ENCODE data around the gene NAA10.

NAA10 gene

DNA sequence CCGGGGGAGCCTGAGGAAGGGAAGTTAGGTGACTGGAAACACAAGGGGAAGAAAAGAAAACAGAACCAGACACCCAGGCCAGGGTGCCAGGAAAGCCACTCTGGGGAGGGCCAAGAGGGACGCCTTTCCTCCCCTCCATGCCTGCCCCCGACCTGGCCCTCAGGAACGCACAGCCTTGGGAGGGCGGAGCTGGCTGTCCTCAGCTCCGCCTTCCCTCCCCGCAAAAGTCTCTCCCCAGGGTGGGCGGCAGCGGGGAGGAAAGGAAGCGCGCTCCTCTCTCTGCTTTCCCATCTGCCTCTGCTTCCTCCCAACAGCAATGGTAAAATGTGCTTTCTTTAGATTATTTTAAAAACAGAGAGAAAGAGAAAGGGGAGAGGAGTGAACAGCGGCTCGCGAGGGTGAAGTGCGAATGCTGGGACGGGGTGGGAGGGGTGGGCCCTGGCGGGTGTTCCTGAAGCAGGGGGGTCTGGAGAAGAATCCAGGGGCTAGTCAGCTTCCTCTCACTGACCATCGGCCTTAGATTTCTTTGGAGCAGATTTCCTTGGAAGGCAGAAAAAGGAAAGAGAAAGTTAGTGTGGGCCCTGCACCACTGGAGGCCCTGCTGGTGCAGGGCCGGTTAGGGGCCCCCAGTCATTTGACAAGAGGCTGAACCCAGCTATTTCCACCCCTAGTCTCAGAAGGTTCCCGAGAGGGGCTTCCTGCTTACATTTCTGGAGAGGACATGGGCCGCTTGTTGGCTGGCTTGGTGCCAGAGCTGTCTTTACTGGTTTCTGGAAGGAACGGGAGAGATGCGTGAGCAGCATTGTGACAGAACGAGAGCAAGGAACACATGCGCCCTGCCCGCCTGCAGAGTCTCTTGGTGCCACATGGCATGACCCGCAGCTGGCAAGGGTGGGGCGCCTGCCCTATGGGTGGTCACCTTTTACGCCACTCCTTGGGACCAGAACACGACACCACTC lies 14.3 kb upstream of the NAA10 start:
- no peak for DNase-seq (ENCODE audit: low read depth)

DNA sequence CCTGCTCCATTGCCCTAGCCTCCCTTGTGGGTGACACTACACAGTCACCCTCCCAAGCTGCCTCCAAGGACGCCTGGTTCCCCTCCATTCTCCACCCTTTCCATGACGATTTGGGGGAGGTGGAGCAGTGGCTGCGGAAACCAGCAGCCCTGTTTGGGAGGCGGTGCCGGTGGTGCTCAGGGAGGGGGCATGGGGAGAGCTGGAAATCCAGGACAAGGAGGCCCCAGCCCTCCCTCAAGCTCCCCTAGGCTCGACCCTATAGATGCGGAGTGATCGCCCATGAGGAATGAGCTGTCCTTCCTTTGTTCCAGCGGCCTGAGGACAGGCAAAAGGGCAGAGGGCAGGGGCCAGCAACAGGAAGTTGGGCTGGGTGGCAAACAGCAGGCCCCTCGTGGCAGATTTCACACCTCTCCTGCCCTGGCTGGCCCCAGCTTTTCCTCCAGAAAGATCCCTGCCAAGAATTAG lies 13.2 kb upstream of the NAA10 start:
- DNase-seq (ENCODE audit: low read depth), result no peak

DNA sequence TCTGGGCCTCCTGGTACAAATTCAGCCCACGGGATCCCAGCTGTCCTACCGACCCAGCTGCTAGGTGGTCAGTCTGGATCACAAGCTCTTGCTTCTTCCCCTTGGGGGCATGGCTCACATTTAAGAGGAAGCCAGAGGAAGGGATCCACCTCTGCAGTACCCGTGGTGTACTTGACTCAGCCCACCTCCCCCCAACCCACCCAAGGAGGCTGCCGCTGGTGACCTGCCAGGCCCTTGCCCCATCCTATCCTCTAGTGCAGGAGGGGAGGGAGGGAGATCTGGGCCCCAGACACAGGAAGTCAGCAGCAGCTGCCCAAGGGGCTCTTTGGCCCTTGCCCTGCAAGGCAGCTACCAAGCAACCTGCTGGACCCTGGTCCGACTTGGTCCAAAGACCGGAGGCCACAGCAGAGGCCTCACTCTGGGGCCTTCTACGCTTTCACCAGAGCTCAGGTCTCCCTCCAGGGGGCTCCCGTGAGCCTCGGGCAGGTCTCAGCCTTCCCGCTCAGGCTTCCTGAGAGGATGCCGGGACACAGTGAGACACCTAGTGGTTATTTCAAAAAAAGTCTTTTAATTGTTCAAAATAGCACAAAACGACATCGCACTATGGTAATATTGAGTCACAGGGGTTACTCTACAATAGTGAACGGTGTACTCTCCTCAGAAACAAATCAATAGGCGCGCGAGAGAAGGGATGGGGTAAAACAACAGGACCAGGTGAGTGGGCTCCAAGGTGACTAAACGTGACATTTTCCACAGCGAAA lies 12.4 kb upstream of the NAA10 start:
- DNase-seq (ENCODE audit: low read depth), result peak; percentile 87

DNA sequence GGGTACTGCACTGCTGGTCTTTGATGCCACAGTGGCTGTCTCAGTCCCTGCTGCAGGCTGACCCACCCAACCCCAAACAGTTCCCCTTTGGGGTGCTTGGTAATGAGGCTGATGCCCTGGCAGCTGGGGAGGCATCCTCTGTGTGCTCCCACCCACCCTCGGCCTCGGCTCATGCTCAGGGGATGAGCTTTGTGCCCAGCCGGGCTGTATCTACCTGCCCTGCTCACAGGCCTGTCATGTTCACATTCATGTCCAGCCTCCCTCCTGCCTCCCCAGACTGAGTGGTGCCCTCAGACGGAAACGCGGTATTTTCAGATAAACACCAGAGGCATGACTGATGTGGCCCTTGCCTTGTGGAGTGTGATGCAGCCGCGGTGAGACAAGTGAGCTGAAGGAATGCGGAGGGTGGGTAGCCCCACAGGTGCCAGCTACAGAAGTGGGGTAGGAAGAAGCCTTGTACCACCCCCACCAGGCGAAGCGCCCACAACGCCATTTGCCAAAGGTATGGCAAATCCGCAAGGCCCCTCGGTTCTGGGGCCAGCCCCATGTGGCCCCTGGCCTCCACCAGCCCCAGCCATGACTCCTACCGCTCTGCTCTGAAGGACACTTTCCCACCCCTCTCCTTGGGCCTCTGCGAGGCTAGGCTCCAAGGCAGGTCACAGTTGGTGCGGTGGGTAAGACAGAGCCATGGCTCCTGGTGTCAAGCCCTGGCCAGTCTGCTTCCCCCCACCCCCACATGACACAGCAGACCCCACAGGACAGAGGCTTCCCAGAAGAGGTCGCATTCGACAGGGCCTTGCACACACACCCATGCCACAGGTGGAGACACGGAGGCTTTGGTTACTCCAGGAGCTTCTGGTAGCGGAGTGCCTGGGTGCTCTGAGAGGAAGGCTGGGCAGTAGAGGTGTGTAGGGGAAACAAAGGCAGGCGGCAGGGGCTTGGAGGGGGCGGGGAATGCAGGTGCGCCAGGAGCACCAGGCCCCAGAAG lies 11.4 kb upstream of the NAA10 start:
- DNase-seq (ENCODE audit: low read depth), result no peak

DNA sequence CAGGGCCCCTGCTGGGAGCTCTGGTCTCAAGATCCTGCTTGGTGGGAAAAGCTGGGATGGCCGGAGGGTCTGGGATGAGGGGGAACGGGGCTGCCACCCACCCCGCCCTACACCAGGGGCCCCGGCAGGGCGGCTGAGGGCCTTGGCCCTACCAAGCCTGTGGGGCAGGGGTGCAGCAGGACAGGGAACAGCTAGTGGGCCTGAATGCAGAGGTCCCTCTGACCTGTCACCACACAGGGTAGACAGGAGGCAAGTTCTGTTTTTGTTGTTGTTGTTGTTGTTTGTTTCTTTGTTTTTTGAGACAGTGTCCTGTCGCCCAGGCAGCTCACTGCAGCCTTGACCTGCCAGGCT lies 9.9 kb upstream of the NAA10 start:
- DNase-seq (ENCODE audit: low read depth), result no peak

DNA sequence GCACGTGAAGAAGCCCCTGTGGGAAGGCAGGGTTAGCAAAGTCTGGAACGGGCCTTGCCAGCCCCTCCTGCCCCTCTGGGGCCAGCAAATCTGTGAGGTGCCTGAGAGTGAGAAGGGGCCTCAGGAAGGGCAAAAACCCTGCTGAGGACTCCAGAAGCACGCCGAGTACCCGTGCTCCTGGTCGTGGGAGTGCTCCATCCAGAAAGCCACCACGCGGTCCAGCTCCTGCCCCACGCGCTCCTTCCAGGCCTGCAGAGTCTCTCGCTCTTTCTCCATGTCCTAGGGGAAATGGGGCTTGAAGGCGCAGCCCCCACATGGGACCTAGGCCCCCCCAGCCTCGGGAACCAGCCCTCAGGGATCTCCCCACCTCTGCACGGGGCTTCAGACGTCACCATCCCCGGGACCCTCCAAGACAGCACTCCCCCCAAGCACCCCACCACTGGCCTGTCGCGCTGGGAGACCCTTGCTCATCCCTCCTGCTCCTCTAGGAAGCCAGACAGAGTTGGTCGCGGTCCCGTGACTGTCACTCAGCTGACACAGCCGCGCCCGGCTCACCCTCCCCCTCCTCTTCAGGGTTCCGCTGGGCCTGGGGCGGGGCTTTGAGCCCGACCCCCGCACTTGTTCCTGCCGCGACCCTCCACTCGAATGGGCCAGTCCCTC lies 9.4 kb upstream of the NAA10 start, which contains the start of gene RENBP:
RENBP (minus strand) TSS at position 504 of the 660 bp plus-strand sequence; CDS start at position 471, 33 bp downstream.
- no peak for DNase-seq (ENCODE audit: low read depth)

DNA sequence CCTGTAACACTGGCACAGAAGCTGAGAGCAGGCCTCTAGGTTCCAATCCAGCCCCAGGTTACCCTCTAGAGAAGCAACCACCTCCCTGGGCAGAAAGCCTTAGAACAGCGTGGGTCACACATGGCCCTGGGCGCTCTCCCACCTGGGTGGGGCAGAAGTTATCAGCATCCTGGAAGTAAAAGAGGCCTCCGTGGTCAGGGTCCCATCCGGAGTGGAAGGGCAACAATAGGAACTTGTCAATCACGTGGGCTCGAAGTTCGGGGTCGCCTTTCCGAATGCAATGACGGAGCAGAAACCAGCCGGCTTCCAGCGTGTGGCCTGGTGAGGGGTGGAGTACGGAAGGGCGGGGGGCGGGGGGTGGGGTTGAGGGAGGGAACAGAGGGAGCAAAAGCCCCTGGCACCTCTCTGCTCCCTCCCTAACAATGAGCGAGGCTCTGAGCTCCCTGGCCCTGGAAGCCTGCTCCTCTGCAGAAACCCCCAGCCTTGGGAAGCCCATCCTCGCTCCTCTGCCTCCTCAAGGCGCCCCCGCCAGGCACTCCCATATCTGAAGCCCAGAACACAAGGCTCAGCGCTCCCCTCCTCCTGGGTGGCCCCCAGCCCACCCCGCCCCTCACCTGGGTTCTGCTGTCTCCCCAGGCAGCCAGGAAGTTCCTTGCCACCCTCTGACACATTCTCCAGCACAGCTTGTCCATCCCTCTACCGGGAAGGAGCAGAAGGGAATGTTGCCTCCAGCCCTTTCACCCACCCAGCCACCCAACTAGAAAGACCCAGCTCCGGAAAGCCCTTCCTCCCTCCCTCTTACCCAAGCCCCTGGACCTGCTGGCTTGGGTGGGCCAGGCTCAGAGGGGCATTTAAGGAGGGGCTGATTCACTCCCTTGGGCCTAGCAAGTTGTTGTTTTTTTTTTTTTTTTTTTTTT lies 6.8 kb upstream of the NAA10 start:
- DNase-seq (ENCODE audit: low read depth), result no peak

DNA sequence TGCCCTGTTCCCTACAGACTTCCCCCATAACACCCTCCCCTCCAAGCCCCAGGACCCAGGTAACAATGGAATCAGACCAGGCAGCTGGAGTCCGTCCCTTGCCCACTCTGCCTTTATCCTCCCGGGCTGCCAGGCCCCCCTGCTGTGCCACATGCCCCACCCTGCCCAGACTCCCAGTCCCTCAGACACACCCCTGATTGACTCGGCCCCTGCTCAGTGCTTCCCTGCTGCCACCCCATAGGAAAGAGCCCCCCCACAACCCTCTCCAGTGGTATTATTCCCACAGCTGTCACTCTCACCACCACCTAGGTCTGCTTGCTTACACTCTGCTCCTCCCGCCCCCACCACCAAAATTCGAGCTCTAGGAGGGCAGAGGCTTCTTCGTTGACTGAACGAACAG lies 4.7 kb upstream of the NAA10 start:
- DNase-seq (ENCODE audit: low read depth), result no peak

DNA sequence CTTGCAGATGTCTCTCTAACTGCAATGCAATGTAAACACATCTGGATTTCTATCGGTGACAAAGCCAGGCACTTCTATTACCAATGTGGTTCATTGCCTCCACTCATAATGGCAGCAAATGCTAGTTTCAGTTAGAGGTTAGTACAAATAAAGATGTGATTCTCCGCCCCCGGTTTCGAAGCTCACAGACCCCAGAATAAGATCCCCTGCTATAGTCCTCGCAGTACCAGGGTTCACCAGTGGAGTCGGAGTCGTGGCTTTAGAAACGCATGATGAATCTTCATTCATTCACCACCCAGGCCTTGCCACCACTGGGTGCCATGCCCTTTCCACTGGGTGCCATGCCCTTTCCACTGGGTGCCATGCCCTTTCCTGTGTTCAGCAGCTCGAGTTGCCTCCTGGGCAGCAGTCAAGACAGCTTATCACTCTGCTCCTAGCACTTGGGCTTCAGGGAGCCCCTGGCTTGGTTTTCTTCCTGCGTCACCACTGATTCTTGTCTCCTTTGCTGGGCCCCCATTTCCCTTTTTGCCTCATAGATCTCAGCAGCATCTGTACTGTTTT lies 3.5 kb upstream of the NAA10 start:
- DNase-seq (ENCODE audit: low read depth), result no peak

DNA sequence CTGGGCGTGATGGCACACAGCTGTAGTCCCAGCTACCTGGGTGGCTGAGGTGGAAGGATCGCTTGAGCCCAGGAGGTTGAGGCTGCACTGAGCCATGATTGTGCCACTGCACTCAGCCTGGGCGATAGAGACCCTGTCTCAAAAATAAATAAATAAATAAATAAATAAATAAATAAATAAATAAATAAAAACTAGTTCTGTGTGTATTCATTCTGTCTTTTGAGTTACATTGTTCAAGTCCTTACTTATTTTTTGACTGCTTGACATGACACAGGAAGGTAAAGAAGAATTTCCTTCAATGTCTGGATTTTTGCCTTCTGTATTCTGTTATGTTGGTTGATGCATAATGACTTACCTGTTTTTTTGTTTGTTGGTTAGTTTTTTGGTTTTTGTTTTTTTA lies 2.2 kb upstream of the NAA10 start:
- no peak for DNase-seq (ENCODE audit: low read depth)

DNA sequence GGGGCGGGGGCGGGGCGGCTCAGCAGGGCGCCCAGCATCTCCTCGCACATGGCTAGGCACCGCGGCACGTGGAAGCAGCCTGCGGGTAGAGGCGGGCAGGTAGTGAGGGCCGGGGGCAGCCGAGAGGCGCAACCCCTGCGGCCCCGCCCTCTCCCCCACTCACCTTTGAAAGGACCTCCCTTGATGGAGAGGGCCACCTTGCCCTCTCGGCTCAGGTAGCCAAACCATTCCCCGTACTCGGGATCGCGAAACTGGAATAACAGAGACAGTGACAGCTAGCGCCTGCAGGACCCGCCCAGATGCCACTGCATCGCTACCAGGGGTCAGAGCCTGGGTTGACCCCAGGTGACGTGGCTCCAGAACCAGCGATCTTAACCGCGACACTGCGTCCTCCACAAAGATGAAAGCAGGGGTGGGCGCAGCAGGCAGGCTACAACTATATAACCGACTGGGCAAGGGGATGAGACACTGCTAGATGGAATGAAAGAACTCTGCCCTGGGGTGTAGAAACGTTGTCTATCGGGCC lies 552 bp upstream of the NAA10 start:
- no peak for DNase-seq (ENCODE audit: low read depth)

DNA sequence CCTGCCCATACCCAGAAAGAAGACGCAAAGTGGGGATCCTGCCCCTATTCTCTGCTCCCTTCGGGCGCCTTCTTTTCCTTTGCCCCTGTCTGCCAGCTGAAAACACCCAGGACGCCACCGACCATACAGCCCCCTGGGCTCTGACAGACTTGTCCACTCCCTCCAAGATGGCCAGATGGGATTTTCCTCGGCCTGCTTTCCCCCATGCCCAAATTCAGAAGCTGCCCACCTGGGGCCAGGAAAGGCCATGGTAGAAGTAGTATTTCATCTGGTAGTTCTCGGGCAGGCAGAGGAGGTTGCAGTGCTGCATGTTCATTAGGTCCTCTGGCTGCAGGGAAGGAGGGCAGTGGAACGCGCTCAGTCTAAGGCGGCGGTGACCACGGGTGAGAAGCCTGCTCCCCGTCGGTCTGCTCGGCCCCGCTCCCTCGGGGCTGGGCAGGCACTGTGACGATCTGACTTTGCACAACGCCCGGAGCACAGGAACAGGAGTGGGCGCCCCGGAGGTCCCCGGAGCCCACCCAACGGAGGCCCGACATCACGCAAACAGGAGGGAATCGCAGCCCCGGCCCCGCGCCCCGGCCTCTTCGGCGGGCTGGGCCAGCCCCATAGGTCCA lies 582 bp downstream of the NAA10 start:
- no peak for DNase-seq (ENCODE audit: low read depth)

DNA sequence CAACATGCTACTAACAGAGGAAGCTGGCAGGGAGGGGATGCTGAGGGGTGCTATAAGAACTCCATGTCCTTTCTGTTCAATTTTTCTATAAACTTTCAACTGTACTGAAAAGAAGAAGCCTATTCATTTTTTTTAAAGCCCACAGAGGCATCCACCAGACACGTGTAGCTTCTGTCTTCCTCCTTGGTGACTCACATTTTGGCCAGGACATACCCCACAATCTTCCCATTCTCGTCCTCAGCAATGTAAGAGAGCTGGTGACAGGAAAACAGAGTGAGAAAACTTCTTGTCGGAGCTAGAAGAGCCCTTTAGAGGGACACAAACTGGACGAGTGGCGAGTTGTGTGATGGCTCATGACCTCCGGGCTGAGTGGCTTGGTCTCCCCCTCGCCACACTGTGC lies 1.1 kb downstream of the NAA10 start:
- DNase-seq (ENCODE audit: low read depth), result peak; percentile 63

DNA sequence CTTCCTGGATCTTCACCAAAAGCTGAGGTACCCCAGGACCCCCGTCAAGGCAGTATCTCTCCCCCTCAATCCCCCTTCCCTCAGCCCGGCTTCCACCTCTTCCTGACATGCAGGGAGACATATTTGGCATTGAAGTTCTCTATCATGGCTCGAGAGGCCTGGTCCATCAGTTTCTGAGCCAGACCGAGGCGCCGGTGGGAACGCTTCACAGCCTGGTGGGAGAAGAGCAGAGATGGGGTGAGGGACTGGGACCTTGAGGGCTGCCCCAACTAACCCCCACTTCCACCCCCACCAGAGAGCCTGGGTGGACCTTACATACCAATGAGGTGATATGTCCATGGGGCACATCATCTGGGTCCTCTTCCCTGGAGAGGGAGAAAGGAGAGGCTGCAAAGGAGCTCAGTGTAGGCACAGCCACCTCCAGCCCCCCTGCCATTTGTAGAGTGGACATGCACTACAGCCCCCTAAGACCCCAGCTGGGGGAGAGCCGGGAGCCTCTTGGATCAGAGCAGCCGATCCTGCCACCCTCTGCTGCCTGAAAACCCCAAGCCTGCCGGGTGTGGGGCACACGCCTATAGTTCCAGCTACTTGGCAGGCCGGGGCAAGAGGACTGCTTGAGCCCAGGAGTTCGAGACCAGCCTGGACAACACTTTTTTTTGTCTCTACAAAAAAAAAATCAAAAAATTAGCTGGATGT lies 2.5 kb downstream of the NAA10 start:
- no peak for DNase-seq (ENCODE audit: low read depth)

DNA sequence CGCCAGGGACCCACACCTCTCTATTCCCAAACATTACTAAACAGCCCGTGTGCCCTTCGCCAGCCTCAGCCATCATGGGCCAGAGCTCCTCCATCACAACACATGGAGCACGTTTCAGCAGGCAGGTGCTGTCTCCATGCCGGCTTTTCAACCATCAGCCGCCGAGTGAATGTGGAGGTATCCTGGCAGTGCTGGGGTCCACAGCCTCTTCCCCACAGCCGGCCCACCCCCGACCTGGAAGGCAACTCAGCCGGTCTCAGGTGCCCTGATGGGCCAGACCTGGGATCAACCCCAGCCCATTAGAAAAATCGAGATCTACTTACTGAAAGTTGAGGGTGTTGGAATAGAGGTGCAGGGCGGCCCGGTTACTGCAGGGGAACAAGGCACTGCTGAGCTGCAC lies 3.1 kb downstream of the NAA10 start:
- DNase-seq (ENCODE audit: low read depth), result no peak

DNA sequence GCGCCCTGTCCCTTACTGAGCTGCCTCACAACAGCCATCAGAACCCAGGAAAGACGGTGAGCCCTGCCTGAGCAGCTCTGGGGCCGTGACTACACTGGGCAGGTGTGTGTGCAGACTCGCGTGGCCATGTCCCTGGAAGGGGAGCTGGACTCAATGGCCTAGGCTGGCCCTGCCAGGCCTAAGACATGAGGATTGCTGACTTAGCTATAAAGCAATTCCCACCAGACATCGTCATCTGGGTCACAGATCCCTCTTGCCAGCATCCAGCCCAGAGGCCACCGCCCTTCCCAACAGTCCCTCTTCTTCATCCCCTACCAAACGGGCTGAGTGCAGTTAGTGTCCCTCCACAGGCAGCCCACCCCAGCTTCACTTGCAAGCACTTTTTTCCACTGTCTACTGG lies 3.7 kb downstream of the NAA10 start:
- no peak for DNase-seq (ENCODE audit: low read depth)

DNA sequence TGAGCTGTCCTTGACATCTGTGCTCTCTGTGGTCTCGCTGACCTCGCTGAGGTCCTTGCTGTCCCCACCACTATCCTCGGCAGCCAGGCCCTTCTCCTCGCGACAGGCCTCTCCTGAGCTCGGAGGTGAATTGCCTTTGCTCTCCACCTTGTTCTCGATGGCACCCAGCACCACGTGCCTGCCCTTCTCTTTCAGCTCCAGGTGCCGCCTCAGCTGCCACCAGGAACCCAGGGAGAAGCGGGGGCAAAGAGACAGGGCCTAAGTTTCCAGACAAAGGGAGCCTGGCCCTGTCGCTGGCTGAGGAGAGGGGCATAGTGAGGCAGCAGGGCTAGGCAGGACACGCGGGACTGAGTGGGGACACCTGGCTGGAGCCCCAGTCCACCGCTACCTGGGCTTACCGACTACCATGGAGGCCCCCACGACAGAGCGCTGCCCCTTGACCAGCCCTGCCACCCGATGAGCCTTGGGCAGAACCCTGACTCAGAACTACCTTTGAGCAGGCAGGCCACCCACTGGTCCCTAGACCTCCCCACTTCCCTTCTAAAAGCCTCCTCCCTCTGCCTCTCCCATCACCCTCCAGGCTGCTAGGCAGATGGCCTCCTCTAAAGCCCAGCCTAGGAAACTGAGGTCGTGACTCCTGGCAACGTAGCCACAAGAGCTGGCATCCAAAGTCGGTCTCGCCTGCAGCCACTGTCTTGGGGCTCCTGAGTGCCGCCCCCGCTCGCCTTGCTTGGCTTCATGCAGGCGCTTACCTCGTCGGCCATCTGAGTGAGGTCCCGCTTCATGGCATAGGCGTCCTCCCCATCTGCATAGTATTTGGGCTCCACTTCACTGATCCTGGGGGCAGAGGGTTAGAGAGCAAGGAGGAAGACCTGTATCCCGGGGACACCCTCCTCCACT lies 4.6 kb downstream of the NAA10 start:
- no peak for DNase-seq (ENCODE audit: low read depth)

DNA sequence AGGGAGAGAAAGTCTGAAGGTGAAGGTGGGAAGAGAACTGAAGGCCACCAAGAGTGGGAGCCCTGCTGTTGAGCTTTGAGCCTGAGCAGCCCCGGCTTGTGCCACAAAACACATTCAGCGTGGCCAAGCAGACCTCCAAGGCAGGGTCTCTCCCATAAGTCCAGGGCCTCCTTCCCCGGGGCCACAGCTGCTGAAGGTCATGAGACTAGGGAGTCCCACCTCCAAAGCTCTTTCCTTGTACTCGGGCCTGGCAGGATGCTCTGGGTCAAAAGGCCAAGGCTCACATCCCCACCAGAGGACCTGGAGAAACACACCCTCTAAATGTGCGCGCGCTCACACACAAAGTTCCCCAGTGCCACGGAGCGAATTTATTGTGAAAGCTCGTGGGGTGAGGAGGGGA lies 5.3 kb downstream of the NAA10 start:
- DNase-seq (ENCODE audit: low read depth), result no peak
